ENCODE results near the gene RPS19BP1. TPM values are rescaled to one million over a fixed set of nuclear protein-coding genes. Genes with fewer than 3 reads are reported as not detected.

Gene RPS19BP1
- polyA plus RNA-seq, 1 of the 3 experiments (the other 2 are of a cell fraction) = 97.2 TPM

DNA sequence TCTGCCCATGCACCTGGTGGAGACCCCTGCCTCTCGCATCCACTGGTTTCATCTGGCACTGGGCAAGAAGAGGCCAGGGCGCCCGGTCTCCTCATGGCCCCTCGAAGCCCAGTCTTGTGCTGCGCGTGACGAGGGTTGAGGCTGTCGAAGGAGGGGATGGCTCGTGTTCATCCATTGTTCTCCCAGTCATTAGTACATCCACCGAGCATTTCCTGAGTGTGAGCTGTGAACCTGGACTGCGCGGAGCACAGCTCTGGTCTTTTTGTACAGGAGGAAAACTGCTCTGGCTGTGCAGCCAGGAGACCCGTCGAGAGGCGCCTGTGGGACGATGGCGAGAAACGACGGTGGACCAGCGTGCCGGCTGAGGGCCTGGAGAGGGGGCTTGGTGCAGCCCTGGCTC, 44.8 kb upstream of the RPS19BP1 start:
- H3K79me2 ChIP-seq (ENCODE audit: insufficient read depth) = no peaks in the 10 kb centered on the region
- DNase-seq = no peak
- no peak overlapping the region for H3K27ac ChIP-seq (ENCODE audit: low read depth in 2 of 2, low read length in 1 of 2)
- H4K20me1 ChIP-seq (ENCODE audit: insufficient read depth) = no peaks in the 10 kb centered on the region
- no peak overlapping the region for H3K9ac ChIP-seq
- TF ChIP-seq JUND (IDR thresholded peaks at IDR 0.05) (no peak), SMC3 (IDR thresholded peaks at IDR 0.05; ENCODE audit: low read depth, low read length) (no peak), EZH2phosphoT487 (IDR thresholded peaks at IDR 0.05; ENCODE audit: borderline replicate concordance, low read depth) (no peak), ELF1 (IDR thresholded peaks at IDR 0.05) (no peak), POLR2AphosphoS5 (IDR thresholded peaks at IDR 0.05; ENCODE audit: low read depth, low read length) (no peak), FOXJ3 (CRISPR knock-in tag; IDR thresholded peaks at IDR 0.05) (no peak), NRF1 (IDR thresholded peaks at IDR 0.05; ENCODE audit: low read depth, low read length) (no peak), YY1 (IDR thresholded peaks at IDR 0.05; ENCODE audit: low read depth) (no peak), CHD2 (IDR thresholded peaks at IDR 0.05; ENCODE audit: low read length, partially characterized antibody) (no peak), TEAD4 (IDR thresholded peaks at IDR 0.05; ENCODE audit: borderline replicate concordance, insufficient read depth) (no peak)
- TF ChIP-seq, protein P1, sequence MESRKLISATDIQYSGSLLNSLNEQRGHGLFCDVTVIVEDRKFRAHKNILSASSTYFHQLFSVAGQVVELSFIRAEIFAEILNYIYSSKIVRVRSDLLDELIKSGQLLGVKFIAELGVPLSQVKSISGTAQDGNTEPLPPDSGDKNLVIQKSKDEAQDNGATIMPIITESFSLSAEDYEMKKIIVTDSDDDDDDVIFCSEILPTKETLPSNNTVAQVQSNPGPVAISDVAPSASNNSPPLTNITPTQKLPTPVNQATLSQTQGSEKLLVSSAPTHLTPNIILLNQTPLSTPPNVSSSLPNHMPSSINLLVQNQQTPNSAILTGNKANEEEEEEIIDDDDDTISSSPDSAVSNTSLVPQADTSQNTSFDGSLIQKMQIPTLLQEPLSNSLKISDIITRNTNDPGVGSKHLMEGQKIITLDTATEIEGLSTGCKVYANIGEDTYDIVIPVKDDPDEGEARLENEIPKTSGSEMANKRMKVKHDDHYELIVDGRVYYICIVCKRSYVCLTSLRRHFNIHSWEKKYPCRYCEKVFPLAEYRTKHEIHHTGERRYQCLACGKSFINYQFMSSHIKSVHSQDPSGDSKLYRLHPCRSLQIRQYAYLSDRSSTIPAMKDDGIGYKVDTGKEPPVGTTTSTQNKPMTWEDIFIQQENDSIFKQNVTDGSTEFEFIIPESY (IDR thresholded peaks at IDR 0.05; ENCODE audit: borderline replicate concordance, low read depth) = no peak
- TF ChIP-seq, protein P2, sequence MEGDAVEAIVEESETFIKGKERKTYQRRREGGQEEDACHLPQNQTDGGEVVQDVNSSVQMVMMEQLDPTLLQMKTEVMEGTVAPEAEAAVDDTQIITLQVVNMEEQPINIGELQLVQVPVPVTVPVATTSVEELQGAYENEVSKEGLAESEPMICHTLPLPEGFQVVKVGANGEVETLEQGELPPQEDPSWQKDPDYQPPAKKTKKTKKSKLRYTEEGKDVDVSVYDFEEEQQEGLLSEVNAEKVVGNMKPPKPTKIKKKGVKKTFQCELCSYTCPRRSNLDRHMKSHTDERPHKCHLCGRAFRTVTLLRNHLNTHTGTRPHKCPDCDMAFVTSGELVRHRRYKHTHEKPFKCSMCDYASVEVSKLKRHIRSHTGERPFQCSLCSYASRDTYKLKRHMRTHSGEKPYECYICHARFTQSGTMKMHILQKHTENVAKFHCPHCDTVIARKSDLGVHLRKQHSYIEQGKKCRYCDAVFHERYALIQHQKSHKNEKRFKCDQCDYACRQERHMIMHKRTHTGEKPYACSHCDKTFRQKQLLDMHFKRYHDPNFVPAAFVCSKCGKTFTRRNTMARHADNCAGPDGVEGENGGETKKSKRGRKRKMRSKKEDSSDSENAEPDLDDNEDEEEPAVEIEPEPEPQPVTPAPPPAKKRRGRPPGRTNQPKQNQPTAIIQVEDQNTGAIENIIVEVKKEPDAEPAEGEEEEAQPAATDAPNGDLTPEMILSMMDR (IDR thresholded peaks at IDR 0.05) = no peak
- TF ChIP-seq, protein P3, sequence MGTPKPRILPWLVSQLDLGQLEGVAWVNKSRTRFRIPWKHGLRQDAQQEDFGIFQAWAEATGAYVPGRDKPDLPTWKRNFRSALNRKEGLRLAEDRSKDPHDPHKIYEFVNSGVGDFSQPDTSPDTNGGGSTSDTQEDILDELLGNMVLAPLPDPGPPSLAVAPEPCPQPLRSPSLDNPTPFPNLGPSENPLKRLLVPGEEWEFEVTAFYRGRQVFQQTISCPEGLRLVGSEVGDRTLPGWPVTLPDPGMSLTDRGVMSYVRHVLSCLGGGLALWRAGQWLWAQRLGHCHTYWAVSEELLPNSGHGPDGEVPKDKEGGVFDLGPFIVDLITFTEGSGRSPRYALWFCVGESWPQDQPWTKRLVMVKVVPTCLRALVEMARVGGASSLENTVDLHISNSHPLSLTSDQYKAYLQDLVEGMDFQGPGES (IDR thresholded peaks at IDR 0.05; ENCODE audit: low read depth, low read length) = no peak
- TF ChIP-seq, protein P4, sequence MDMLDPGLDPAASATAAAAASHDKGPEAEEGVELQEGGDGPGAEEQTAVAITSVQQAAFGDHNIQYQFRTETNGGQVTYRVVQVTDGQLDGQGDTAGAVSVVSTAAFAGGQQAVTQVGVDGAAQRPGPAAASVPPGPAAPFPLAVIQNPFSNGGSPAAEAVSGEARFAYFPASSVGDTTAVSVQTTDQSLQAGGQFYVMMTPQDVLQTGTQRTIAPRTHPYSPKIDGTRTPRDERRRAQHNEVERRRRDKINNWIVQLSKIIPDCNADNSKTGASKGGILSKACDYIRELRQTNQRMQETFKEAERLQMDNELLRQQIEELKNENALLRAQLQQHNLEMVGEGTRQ (IDR thresholded peaks at IDR 0.05; ENCODE audit: borderline replicate concordance, low read depth, low read length) = no peak
- ChIA-PET POLR2A (no interaction called here), CTCF (no interaction called here)
- no peaks in the 10 kb centered on the region for H3K36me3 ChIP-seq (replicated peaks in 1 of 2; ENCODE audit: control insufficient read depth in 1 of 2, insufficient read depth in 2 of 2, low read length in 1 of 2)
- peaks cover 0 to 9% of the 10 kb centered on the region in 2 experiments; a peak in 1 of 4 replicates for H3K4me1 ChIP-seq (ENCODE audit: control insufficient read depth in 1 of 2, insufficient read depth in 2 of 2, low read depth in 1 of 2, low read length in 1 of 2)
- no peak overlapping the region for H3K4me3 ChIP-seq (ENCODE audit: low read depth in 2 of 2, low read length in 1 of 2)
- H3K9me3 ChIP-seq = no peaks in the 10 kb centered on the region
- H3K9me2 ChIP-seq = no peaks in the 10 kb centered on the region
- no peaks in the 10 kb centered on the region for H3K27me3 ChIP-seq (ENCODE audit: insufficient read depth)
- 88% methylated on average over 10 of the region's 21 CpGs for WGBS (ENCODE audit: low lambda C conversion rate)
- H2AFZ ChIP-seq (ENCODE audit: low read depth) = no peak overlapping the region
- H3K4me2 ChIP-seq = no peak overlapping the region
- no peaks in the 10 kb centered on the region for H3F3A ChIP-seq (replicated peaks; ENCODE audit: insufficient read depth)

Data from SK-N-SH (cell line).